NCI-H1930 (cell line): ENCODE measurements around the gene MFSD12.
"Not testable (repeated sequence)": the region's sequence is repeated elsewhere in the genome, so short reads cannot be mapped to it uniquely, and the experiment has no call there.

Source experiments
- DNase-seq, 2 experiments: peaks; one replicate each; lab custom pipeline; 2025; lab: John Stamatoyannopoulos, UW

MFSD12 gene

GRCh38 chr19:3536429-3537100, 20.8 kb downstream of the MFSD12 start:
- DNase-seq = no peak

- no peak for DNase-seq
Measured at GRCh38 chr19:3535981-3536380, 21.4 kb downstream of the MFSD12 start.

GRCh38 chr19:3535563-3535965, 21.8 kb downstream of the MFSD12 start:
- no peak for DNase-seq

GRCh38 chr19:3535235-3535535, 22.2 kb downstream of the MFSD12 start:
- DNase-seq = no peak

- DNase-seq = no peak
Measured at GRCh38 chr19:3534375-3535234, 22.8 kb downstream of the MFSD12 start.

- no peak for DNase-seq
Measured at GRCh38 chr19:3533563-3534216, 23.7 kb downstream of the MFSD12 start.

GRCh38 chr19:3533033-3533432, 24.4 kb downstream of the MFSD12 start:
- DNase-seq = no peak

GRCh38 chr19:3532154-3532786, 25.1 kb downstream of the MFSD12 start:
- DNase-seq = no peak

- no peak for DNase-seq
Measured at GRCh38 chr19:3531716-3532115, 25.7 kb downstream of the MFSD12 start.

GRCh38 chr19:3530389-3530788, 27.0 kb downstream of the MFSD12 start:
- DNase-seq = no peak

GRCh38 chr19:3529299-3529698, 28.1 kb downstream of the MFSD12 start:
- not testable (repeated sequence) for DNase-seq

- DNase-seq = no peak
Measured at GRCh38 chr19:3528539-3529211, 28.7 kb downstream of the MFSD12 start.

GRCh38 chr19:3528080-3528479, 29.3 kb downstream of the MFSD12 start:
- no peak for DNase-seq

GRCh38 chr19:3527238-3527910, 30.0 kb downstream of the MFSD12 start:
- DNase-seq = no peak

- no peak for DNase-seq
Measured at GRCh38 chr19:3526507-3527237, 30.7 kb downstream of the MFSD12 start.

GRCh38 chr19:3524904-3525451, 32.4 kb downstream of the MFSD12 start:
- no peak for DNase-seq

GRCh38 chr19:3524078-3524842, 33.1 kb downstream of the MFSD12 start:
- no peak for DNase-seq

- no peak for DNase-seq
Measured at GRCh38 chr19:3523361-3524077, 33.9 kb downstream of the MFSD12 start.
